GM19455 (cell line): Measurements from ENCODE around the gene ARTN.

Experiments used
- ATAC-seq: cut with Tn5 transposase; IDR thresholded peaks from one replicate; pipeline ENCODE4 v1.9.1; 2021; ENCODE audit not compliant: unreplicated experiment

Gene ARTN

GRCh38 chr1:43982241-43982640, 48.6 kb downstream of the ARTN start:
- no peak for ATAC-seq

- no peak for ATAC-seq
These were observed 49.2 kb downstream of the ARTN start for GRCh38 chr1:43982808-43983207.

DNA sequence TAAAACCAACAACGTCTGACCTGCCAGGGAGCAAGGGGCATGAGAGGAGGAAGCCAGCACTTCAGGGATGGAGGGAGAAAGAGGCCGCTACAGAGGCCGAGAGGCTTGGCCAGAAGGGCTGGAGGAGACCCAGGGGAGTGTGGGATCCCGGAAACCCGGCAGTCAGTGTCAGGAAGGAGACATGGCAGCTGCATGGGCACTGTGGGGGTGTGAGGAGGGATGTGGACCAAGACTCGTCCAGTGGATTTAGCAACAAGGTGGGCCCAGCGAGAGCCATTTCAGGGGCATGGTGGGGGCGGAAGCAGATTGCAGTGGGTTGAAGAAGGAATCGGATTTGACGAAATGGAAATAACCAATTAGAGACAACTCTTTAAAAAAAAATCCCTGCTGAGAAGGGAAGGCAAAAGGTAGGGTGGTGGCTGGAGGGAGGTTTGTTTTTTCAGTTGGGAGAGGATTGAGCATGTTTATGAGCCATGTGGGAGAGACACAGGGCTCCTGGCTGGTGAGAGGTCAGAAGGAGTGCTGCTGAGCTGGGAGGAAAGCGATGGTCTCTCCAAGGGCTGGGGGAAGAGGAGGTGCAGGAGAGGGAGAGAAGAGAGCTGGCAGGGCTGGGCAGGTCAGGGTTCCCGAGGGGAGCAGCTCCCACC, 49.8 kb downstream of the ARTN start:
- ATAC-seq, result no peak

DNA sequence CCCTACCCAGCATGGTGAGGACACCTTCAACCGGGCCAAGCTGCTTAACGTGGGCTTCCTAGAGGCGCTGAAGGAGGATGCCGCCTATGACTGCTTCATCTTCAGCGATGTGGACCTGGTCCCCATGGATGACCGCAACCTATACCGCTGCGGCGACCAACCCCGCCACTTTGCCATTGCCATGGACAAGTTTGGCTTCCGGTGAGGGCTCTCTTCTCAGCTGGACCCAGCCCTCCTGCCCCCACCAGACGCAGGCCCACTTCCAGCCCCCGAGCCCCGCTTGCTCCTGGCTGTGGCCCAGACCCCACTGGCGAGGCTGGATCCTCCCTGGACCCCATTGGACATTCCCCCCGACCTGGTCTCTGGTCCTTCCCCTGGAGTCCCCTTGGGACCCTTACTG, 51.3 kb downstream of the ARTN start:
- no peak for ATAC-seq

GRCh38 chr1:43985984-43986595, 52.5 kb downstream of the ARTN start:
- no peak for ATAC-seq

DNA sequence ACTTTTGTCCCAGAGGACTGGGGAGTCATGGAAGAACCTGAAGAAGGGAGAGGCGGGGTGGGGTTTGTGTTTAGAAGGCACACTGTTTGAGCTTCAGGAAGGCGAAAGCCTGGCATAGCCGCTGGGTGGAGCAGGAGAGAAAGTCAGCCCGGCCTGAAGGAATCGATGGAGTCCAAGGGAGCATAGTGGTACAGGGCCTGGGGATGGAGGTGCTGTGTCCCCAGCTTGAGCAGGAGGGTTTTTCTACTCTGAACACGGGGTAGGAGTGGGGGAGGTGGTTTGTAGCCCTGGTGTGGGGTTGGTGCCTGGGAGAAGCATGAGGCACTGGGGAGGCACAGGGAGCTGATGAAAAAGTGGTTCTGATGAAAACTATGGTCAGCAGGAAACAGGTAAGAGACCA, 53.1 kb downstream of the ARTN start:
- no peak for ATAC-seq
